Prostate gland (tissue), 2 donors: ENCODE measurements around the gene DEXI.

ENCODE experiments used
- CTCF ChIP-seq, 4 experiments: fragments of 200-600 bp in 2 of 4; fragments of 450-650 bp in 2 of 4; sonication (generic) in 2 of 4; IDR thresholded peaks; 1 replicate in 3 of 4; 2 replicates in 1 of 4; pipeline ENCODE4 v1.5.1; 2016 to 2019; ENCODE audit warnings: antibody characterized with exemption in 4 of 4, mild to moderate bottlenecking in 2 of 4, moderate library complexity in 2 of 4
- POLR2A ChIP-seq: fragments of 450-650 bp; IDR thresholded peaks from one replicate; pipeline ENCODE4 v1.6.1; 2016; ENCODE audit warnings: antibody characterized with exemption, mild to moderate bottlenecking
- POLR2AphosphoS5 ChIP-seq: sonication (generic); formaldehyde crosslinking; IDR thresholded peaks from one replicate; pipeline ENCODE4 v1.6.1; 2017; ENCODE audit warnings: antibody characterized with exemption

- TF ChIP-seq POLR2A (no peak), CTCF (IDR thresholded peaks at IDR 0.05) (no peak), POLR2AphosphoS5 (no peak)
These were observed 46.1 kb downstream of the DEXI start for GRCh38 chr16:10896165-10896564.
